PC-9 (cell line): Measurements from ENCODE around the gene MSANTD2.

ENCODE experiments used
- EZH2 ChIP-seq: fragments of 200-600 bp; sonication (generic); IDR thresholded peaks from 2 replicates; pipeline ENCODE4 v1.8.0; 2017; ENCODE audit warnings: antibody characterized with exemption, low read depth
- TF ChIP-seq, protein P1 (sequence below): fragments of 200-600 bp; sonication (generic); conservative IDR thresholded peaks from 2 replicates; pipeline ENCODE4 v1.6.1; 2017; ENCODE audit warnings: mixed run types, antibody characterized with exemption, mild to moderate bottlenecking, moderate library complexity

- TF ChIP-seq, protein P1, sequence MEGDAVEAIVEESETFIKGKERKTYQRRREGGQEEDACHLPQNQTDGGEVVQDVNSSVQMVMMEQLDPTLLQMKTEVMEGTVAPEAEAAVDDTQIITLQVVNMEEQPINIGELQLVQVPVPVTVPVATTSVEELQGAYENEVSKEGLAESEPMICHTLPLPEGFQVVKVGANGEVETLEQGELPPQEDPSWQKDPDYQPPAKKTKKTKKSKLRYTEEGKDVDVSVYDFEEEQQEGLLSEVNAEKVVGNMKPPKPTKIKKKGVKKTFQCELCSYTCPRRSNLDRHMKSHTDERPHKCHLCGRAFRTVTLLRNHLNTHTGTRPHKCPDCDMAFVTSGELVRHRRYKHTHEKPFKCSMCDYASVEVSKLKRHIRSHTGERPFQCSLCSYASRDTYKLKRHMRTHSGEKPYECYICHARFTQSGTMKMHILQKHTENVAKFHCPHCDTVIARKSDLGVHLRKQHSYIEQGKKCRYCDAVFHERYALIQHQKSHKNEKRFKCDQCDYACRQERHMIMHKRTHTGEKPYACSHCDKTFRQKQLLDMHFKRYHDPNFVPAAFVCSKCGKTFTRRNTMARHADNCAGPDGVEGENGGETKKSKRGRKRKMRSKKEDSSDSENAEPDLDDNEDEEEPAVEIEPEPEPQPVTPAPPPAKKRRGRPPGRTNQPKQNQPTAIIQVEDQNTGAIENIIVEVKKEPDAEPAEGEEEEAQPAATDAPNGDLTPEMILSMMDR: no peak
- TF ChIP-seq EZH2: no peak
These were observed 32.4 kb upstream of the MSANTD2 start for GRCh38 chr11:124832571-124832970.
